H1 (cell line): ENCODE results near the gene CAMK2G. TPM values are rescaled to one million over a fixed set of nuclear protein-coding genes. Genes with fewer than 3 reads are reported as not detected.

Experiments used
- CHD7 ChIP-seq: fragments of 300-600 bp; sonication (generic); IDR thresholded peaks from 2 replicates; pipeline ENCODE4 v1.7.1; 2012; ENCODE audit warnings: low read length, moderate library complexity, mild to moderate bottlenecking, inconsistent platforms; ENCODE audit not compliant: insufficient replicate concordance
- EZH2 ChIP-seq: fragments of 200-600 bp; sonication (generic); IDR thresholded peaks from 2 replicates; pipeline ENCODE4 v1.7.1; 2012; ENCODE audit warnings: low read depth, mild to moderate bottlenecking, moderate library complexity, low read length, inconsistent platforms; ENCODE audit not compliant: severe bottlenecking
- GABPA ChIP-seq: IDR thresholded peaks from 2 replicates; pipeline ENCODE4 v1.6.1; 2011; ENCODE audit warnings: mild to moderate bottlenecking, low read length, moderate library complexity, borderline replicate concordance; ENCODE audit not compliant: insufficient read depth
- POLR2AphosphoS5 ChIP-seq: IDR thresholded peaks from 2 replicates; pipeline ENCODE4 v1.6.1; 2011; ENCODE audit warnings: low read depth, low read length
- SIN3A ChIP-seq, 2 experiments: IDR thresholded peaks in 1 of 2; conservative IDR thresholded peaks in 1 of 2; 2 replicates each; pipeline ENCODE4 v1.6.1; 2011 to 2012; ENCODE audit warnings: low read length in 2 of 2, improper control_type of control experiment in 1 of 2, low read depth in 1 of 2, mild to moderate bottlenecking in 1 of 2
- TCF12 ChIP-seq: IDR thresholded peaks from 2 replicates; pipeline ENCODE4 v1.6.1; 2011; ENCODE audit warnings: low read depth, mild to moderate bottlenecking, low read length
- polyA plus RNA-seq, 7 experiments: library from polyadenylated mRNA; depleted of rRNA in 3 of 7; stranded (reverse) in 5 of 7; unstranded in 2 of 7; fragments of >200 nt in 5 of 7; fragments of 200-250 nt in 2 of 7; gene quantifications; 1 replicate in 5 of 7; 2 replicates in 1 of 7; 4 replicates in 1 of 7; pipeline versions ENCODE4 v1.2.1 to v1.2.3, GENCODE V29; 2011 to 2013; ENCODE audit warnings: missing spikeins in 2 of 7, mixed read lengths in 2 of 7
- total RNA-seq: library from RNA; stranded (reverse); fragmentation: NEBNext Ultra II Directional; extraction: Animal tissue kit (Norgen Biotek cat#: 25700); gene quantifications from 2 replicates; pipeline ENCODE4 v1.2.1, GENCODE V29; 2021
- TF ChIP-seq, protein P1 (sequence below): IDR thresholded peaks from 2 replicates; pipeline ENCODE4 v1.6.1; 2012; ENCODE audit warnings: low read length, inconsistent platforms

Gene CAMK2G
- total and polyA plus RNA-seq, 2 of the 8 experiments (the other 6 are each of a cell fraction or from before 2014, with no cell fraction given), result 28.9 to 31.7 TPM

DNA sequence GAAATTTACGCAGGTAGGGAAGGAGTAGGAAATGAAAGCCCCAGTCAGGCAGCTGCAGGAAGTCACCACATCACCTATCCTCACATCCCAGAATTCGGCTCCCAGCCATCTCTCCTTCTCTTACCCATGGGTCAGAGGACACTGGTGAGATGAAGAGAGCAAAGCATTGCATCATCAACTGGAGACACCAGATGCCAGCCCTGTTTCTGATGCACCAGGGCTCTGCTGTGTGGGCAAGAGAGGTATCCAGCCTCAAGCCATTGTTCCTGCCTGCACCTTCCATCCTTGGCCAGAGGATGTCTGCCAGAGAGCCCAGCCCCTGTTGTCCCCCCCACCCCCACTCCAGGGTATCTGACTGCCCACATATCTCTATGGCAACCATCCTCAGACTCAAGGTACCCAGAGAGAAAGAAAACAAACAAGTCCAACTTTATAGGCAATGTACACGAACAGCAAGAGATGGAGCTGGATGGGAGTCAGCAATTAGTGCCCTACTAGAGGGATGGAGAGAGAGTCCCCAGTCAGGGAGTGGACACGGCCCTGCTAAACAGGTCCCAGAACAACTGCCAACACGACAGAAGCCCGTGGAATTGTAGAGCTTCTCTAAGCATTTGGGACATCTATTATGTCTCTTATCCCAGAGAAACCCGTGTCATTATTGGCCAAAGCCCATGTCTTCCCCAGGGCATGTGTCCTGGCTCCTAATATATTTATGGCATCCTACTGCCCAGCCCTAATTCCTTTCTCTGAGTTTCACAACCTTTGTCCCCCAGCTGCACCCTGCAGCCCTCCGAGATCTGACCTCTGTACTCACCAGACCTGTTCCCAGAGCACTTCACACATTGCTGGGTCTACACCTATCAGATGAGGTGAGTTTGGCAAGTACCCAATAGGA lies 2.8 kb downstream of the CAMK2G start (continued):
- TF ChIP-seq, protein P1, sequence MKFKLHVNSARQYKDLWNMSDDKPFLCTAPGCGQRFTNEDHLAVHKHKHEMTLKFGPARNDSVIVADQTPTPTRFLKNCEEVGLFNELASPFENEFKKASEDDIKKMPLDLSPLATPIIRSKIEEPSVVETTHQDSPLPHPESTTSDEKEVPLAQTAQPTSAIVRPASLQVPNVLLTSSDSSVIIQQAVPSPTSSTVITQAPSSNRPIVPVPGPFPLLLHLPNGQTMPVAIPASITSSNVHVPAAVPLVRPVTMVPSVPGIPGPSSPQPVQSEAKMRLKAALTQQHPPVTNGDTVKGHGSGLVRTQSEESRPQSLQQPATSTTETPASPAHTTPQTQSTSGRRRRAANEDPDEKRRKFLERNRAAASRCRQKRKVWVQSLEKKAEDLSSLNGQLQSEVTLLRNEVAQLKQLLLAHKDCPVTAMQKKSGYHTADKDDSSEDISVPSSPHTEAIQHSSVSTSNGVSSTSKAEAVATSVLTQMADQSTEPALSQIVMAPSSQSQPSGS, result no peak
- TF ChIP-seq CHD7 (no peak), EZH2 (no peak), SIN3A (conservative IDR thresholded peaks at IDR 0.05 in 1 of 2, IDR thresholded peaks at IDR 0.05 in 1 of 2; ENCODE audit: low read depth in 1 of 2, low read length in 2 of 2) (no peak), TCF12 (no peak), POLR2AphosphoS5 (no peak), GABPA (no peak)
